ENCODE results near the gene SLFN5. TPM values are rescaled to one million over a fixed set of nuclear protein-coding genes. Genes with fewer than 3 reads are reported as not detected.
"Not testable (repeated sequence)": the region's sequence is repeated elsewhere in the genome, so short reads cannot be mapped to it uniquely, and the experiment has no call there.

The SLFN5 gene
- total RNA-seq, 1 experiment from 2014 or later: 12.0 TPM

- peak; percentile 30 for DNase-seq (ENCODE audit: low read depth)
Measured at GRCh38 chr17:35291802-35292201, 48.9 kb downstream of the SLFN5 start.

DNA sequence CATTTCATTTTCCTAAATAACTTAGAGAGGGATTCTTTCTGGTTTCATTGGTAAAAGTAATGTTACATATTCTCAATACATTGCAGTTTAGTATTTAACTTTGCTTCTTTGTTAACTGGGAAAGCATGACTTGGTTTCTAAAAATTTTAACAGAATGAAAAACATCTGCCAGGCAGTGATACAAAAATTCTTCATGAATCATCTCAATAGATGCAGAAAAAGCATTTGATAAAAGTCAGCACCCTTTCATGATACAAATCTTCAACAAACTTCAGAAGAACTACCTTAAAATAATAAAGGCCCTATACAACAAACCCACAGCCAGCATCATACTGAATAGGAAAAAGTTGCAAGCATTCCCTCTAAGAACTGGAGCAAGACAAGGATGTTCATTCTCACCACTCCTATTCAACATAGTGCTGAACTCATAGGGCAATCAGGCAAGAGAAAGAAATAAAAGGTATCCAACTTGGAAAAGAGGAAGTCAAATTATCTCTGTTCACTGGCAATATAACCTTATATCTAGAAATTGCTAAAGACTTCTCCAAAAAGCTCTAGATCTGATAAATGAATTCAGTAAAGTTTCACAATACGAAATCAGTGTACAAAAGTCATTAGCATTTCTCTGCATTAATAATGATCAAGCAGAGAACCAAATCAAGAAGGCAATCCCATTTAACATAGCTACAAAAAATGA lies 50.4 kb downstream of the SLFN5 start:
- DNase-seq (ENCODE audit: low read depth): no peak

GRCh38 chr17:35294756-35295155 lies 51.9 kb downstream of the SLFN5 start:
- DNase-seq (ENCODE audit: low read depth): no peak

- DNase-seq (ENCODE audit: low read depth): no peak
Measured at GRCh38 chr17:35295686-35296085, 52.8 kb downstream of the SLFN5 start.

DNA sequence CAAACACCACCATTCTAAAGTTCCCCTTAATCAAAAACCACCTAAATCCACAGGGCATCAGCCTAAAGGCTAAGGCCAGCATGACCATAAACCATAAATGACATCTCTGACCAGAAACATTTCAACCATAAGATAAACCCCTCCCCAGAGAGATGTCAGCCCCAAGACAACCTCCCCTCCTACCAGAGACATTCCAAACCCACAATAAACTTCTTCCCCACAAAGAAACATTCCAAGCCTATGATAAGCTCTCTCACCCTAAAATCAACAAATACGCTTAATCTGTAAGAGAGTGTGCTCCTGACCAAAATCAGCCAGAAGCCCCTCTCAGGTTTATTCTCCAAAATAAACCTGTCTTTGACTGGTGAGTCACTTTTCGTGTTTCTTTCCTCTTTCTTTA lies 54.8 kb downstream of the SLFN5 start:
- no peak for DNase-seq (ENCODE audit: low read depth)

- DNase-seq (ENCODE audit: low read depth): no peak
Measured at GRCh38 chr17:35298639-35299038, 55.8 kb downstream of the SLFN5 start.

GRCh38 chr17:35299135-35299534 lies 56.3 kb downstream of the SLFN5 start:
- peak; percentile 57 for DNase-seq (ENCODE audit: low read depth)

DNA sequence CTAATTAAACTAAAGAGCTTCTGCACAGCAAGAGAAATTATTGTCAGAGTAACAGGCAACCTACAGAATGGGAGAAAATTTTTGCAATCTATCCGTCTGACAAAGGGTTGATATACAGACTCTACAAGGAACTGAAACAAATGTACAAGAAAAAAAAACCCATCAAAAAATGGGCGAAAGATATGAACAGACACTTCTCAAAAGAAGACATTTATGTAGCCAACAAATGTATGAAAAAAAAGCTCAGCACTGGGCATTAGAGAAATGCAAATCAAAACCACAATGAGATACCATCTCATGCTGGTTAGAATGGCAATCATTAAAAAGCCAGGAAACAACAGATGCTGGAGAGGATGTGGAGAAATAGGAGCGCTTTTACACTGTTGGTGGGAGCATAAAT lies 66.5 kb downstream of the SLFN5 start:
- DNase-seq (ENCODE audit: low read depth): not testable (repeated sequence)

- no peak for DNase-seq (ENCODE audit: low read depth)
Measured at GRCh38 chr17:35312346-35312745, 69.5 kb downstream of the SLFN5 start.

- DNase-seq (ENCODE audit: low read depth): peak; percentile 61
Measured at GRCh38 chr17:35312790-35313711, 70.2 kb downstream of the SLFN5 start.

- peak; percentile 11 for DNase-seq (ENCODE audit: low read depth)
Measured at GRCh38 chr17:35313875-35314409, 71.1 kb downstream of the SLFN5 start.

GRCh38 chr17:35314415-35315216 lies 71.7 kb downstream of the SLFN5 start:
- DNase-seq (ENCODE audit: low read depth): no peak

DNA sequence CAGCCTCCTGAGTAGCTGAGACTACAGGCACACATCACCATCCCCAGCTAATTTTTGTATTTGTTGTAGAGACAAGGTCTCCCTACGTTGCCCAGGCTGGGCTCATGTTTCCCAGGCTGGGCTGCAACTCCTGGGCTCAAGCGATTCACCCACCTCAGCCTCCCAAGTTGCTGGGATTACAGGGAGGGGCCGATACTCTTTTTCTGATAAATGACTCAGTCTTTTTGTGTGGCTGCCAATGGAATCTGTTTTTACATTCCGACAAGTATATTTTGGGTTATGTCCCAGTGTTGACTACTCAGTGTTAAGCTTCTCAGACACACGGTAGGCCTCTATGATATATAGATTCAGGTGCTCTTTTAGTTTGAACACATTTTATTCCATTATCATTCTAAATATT lies 72.4 kb downstream of the SLFN5 start:
- peak; percentile 80 for DNase-seq (ENCODE audit: low read depth)

GRCh38 chr17:35315971-35316370 lies 73.1 kb downstream of the SLFN5 start:
- DNase-seq (ENCODE audit: low read depth): no peak

- DNase-seq (ENCODE audit: low read depth): no peak
Measured at GRCh38 chr17:35322749-35323148, 79.9 kb downstream of the SLFN5 start.

Other genes with a start within 250 kb of the SLFN5 start
- 12.6 and 21.5 TPM in 2 replicates for gene RFFL, start 179.4 kb upstream of the SLFN5 start, total RNA-seq (2014; rRNA removed; shearing (Covaris generic))
- gene RAD51D, start 123.2 kb upstream of the SLFN5 start, total RNA-seq (2014; rRNA removed; shearing (Covaris generic)): 4.2 and 6.9 TPM in 2 replicates
- not detected in 2 replicates for gene FNDC8, start 121.5 kb upstream of the SLFN5 start, total RNA-seq (2014; rRNA removed; shearing (Covaris generic))
- 13.1 and 13.5 TPM in 2 replicates for gene NLE1, start 100.8 kb upstream of the SLFN5 start, total RNA-seq (2014; rRNA removed; shearing (Covaris generic))
- not detected in 2 replicates for gene UNC45B, start 95.3 kb upstream of the SLFN5 start, total RNA-seq (2014; rRNA removed; shearing (Covaris generic))
- not detected in 2 replicates for gene SLC35G3, start 48.7 kb upstream of the SLFN5 start, total RNA-seq (2014; rRNA removed; shearing (Covaris generic))
- gene SLFN11, start 130.5 kb downstream of the SLFN5 start, total RNA-seq (2014; rRNA removed; shearing (Covaris generic)): 32.7 and 41.2 TPM in 2 replicates
- 11.0 and 13.9 TPM in 2 replicates for gene SLFN12, start 189.4 kb downstream of the SLFN5 start, total RNA-seq (2014; rRNA removed; shearing (Covaris generic))
- 0.84 and 1.2 TPM in 2 replicates for gene SLFN13, start 205.7 kb downstream of the SLFN5 start, total RNA-seq (2014; rRNA removed; shearing (Covaris generic))

Measured in RPMI7951 (cell line).